ENCODE data around the gene GARRE1. TPM values are rescaled to one million over a fixed set of nuclear protein-coding genes. Genes with fewer than 3 reads are reported as not detected.

GARRE1 gene
- total and polyA plus RNA-seq, 2 donors (not counting 1 experiment from before 2014, with no cell fraction given), result 7.2 to 10.9 TPM

DNA sequence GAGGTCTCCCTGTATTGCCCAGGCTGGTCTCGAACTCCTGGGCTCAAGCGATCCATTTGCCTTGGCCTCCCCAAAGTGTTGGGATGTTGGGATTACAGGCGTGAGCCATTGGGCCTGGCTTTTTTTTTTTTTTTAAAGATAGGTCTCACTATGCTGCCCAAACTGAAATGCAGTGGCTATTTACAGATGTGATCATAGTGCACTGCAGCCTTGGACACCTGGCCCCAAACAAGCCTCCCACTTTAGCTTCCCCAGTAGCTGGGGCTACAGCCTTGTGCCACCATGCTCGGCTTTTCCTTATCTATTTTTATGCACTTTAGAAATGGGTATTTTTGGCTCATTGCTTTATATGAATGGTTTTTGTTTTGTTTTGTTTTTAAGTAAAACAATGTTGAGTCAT is 44.6 kb upstream of the GARRE1 start:
- no peak overlapping the region for H3K27ac ChIP-seq (ENCODE audit: insufficient read depth, low read length)
- no peak overlapping the region for H3K4me3 ChIP-seq (replicated peaks in 1 of 4; ENCODE audit: control extremely low read depth in 1 of 4, insufficient read depth in 1 of 4, low read depth in 3 of 4, low read length in 4 of 4)
- no peak overlapping the region for H3K9ac ChIP-seq (ENCODE audit: insufficient read depth, low read length)
- H3K36me3 ChIP-seq (ENCODE audit: control insufficient read depth, insufficient read depth, low read length), result no peaks in the 10 kb centered on the region
- TF ChIP-seq EZH2 (IDR thresholded peaks at IDR 0.05; ENCODE audit: low read length, missing control alignments), result no peak
- TF ChIP-seq, protein P1, sequence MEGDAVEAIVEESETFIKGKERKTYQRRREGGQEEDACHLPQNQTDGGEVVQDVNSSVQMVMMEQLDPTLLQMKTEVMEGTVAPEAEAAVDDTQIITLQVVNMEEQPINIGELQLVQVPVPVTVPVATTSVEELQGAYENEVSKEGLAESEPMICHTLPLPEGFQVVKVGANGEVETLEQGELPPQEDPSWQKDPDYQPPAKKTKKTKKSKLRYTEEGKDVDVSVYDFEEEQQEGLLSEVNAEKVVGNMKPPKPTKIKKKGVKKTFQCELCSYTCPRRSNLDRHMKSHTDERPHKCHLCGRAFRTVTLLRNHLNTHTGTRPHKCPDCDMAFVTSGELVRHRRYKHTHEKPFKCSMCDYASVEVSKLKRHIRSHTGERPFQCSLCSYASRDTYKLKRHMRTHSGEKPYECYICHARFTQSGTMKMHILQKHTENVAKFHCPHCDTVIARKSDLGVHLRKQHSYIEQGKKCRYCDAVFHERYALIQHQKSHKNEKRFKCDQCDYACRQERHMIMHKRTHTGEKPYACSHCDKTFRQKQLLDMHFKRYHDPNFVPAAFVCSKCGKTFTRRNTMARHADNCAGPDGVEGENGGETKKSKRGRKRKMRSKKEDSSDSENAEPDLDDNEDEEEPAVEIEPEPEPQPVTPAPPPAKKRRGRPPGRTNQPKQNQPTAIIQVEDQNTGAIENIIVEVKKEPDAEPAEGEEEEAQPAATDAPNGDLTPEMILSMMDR (conservative IDR thresholded peaks at IDR 0.05 in 1 of 2, IDR thresholded peaks at IDR 0.05 in 1 of 2; ENCODE audit: low read depth in 1 of 2, low read length in 2 of 2), result no peak
- H4K20me1 ChIP-seq (ENCODE audit: control insufficient read depth, extremely low read depth, insufficient read depth, low read length), result no peaks in the 10 kb centered on the region
- no peak overlapping the region for H2AFZ ChIP-seq (ENCODE audit: low read length)
- no peaks in the 10 kb centered on the region for H3K79me2 ChIP-seq (ENCODE audit: control insufficient read depth, insufficient read depth, low read length)
- H3K27me3 ChIP-seq (ENCODE audit: control insufficient read depth, insufficient read depth, low read length), result no peaks in the 10 kb centered on the region
- H3K4me2 ChIP-seq (ENCODE audit: extremely low read depth, insufficient read depth, low read length), result no peak overlapping the region
- H3K9me3 ChIP-seq (ENCODE audit: control insufficient read depth, insufficient read depth, low read depth, low read length), result no peaks in the 10 kb centered on the region
- no peak for DNase-seq (ENCODE audit: low read depth in 2 of 2)
- H3K4me1 ChIP-seq (ENCODE audit: control insufficient read depth, extremely low read depth, insufficient read depth, low read length), result no peaks in the 10 kb centered on the region

DNA sequence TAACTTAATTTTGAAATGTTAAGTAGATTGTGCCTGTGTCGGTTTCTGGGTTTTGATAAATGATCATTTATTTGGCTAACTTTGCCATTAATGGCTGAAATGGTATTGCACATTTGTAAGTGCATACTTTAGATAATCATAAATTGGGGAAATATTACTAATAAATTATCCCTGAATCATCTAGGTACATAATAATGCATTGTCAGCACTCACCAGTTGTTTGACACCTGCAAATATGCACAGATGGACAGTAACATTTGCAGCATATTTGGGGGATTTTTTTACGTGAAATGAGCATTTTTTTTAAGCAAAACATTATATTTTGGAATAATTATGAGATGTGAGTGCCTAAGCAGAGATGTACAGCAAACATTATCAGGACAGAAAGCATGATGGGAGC is 41.1 kb upstream of the GARRE1 start:
- Histone ChIP-seq H3K79me2 (ENCODE audit: control insufficient read depth, insufficient read depth, low read length) (no peaks in the 10 kb centered on the region), H4K20me1 (ENCODE audit: control insufficient read depth, extremely low read depth, insufficient read depth, low read length) (no peaks in the 10 kb centered on the region), H3K9me3 (ENCODE audit: control insufficient read depth, insufficient read depth, low read depth, low read length) (no peaks in the 10 kb centered on the region), H3K36me3 (ENCODE audit: control insufficient read depth, insufficient read depth, low read length) (no peaks in the 10 kb centered on the region), H3K4me3 (replicated peaks in 1 of 4; ENCODE audit: control extremely low read depth in 1 of 4, insufficient read depth in 1 of 4, low read depth in 3 of 4, low read length in 4 of 4) (no peak overlapping the region), H3K4me1 (ENCODE audit: control insufficient read depth, extremely low read depth, insufficient read depth, low read length) (no peaks in the 10 kb centered on the region), H3K27ac (ENCODE audit: insufficient read depth, low read length) (no peak overlapping the region), H3K9ac (ENCODE audit: insufficient read depth, low read length) (no peak overlapping the region), H3K27me3 (ENCODE audit: control insufficient read depth, insufficient read depth, low read length) (no peaks in the 10 kb centered on the region), H2AFZ (ENCODE audit: low read length) (no peak overlapping the region), H3K4me2 (ENCODE audit: extremely low read depth, insufficient read depth, low read length) (no peak overlapping the region)
- DNase-seq (ENCODE audit: low read depth in 2 of 2), result no peak
- no peak for TF ChIP-seq EZH2 (IDR thresholded peaks at IDR 0.05; ENCODE audit: low read length, missing control alignments)
- TF ChIP-seq, protein P1 (conservative IDR thresholded peaks at IDR 0.05 in 1 of 2, IDR thresholded peaks at IDR 0.05 in 1 of 2; ENCODE audit: low read depth in 1 of 2, low read length in 2 of 2), result no peak

DNA sequence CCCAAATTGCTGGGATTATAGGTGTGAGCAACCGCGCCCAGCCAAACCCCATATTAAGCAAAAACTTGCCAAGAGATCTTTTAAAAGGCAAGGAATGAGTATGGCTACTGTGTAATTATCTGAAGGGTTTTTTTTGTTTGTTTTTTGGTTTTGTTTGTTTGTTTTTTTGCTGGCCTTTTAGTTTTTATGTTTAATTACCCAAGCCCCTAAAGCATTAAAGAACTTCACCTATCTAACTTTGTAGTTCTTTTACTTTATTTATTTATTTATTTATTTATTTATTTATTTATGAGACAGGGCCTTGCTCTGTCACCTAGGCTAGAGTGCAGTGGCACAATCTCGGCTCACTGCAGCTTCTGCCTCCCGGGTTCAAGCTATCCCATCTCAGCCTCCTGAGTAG is 40.3 kb upstream of the GARRE1 start:
- Histone ChIP-seq H3K27ac (ENCODE audit: insufficient read depth, low read length) (no peak overlapping the region), H3K79me2 (ENCODE audit: control insufficient read depth, insufficient read depth, low read length) (no peaks in the 10 kb centered on the region), H3K4me2 (ENCODE audit: extremely low read depth, insufficient read depth, low read length) (no peak overlapping the region), H3K9ac (ENCODE audit: insufficient read depth, low read length) (no peak overlapping the region), H2AFZ (ENCODE audit: low read length) (no peak overlapping the region), H3K27me3 (ENCODE audit: control insufficient read depth, insufficient read depth, low read length) (no peaks in the 10 kb centered on the region), H3K36me3 (ENCODE audit: control insufficient read depth, insufficient read depth, low read length) (no peaks in the 10 kb centered on the region), H4K20me1 (ENCODE audit: control insufficient read depth, extremely low read depth, insufficient read depth, low read length) (no peaks in the 10 kb centered on the region), H3K4me1 (ENCODE audit: control insufficient read depth, extremely low read depth, insufficient read depth, low read length) (no peaks in the 10 kb centered on the region), H3K9me3 (ENCODE audit: control insufficient read depth, insufficient read depth, low read depth, low read length) (no peaks in the 10 kb centered on the region), H3K4me3 (replicated peaks in 1 of 4; ENCODE audit: control extremely low read depth in 1 of 4, insufficient read depth in 1 of 4, low read depth in 3 of 4, low read length in 4 of 4) (no peak overlapping the region)
- DNase-seq (ENCODE audit: low read depth in 2 of 2), result no peak
- TF ChIP-seq, protein P1 (conservative IDR thresholded peaks at IDR 0.05 in 1 of 2, IDR thresholded peaks at IDR 0.05 in 1 of 2; ENCODE audit: low read depth in 1 of 2, low read length in 2 of 2), result no peak
- no peak for TF ChIP-seq EZH2 (IDR thresholded peaks at IDR 0.05; ENCODE audit: low read length, missing control alignments)

Data from fibroblast of lung (primary cell).